Measurements from ENCODE around the gene MBD1.

DNA sequence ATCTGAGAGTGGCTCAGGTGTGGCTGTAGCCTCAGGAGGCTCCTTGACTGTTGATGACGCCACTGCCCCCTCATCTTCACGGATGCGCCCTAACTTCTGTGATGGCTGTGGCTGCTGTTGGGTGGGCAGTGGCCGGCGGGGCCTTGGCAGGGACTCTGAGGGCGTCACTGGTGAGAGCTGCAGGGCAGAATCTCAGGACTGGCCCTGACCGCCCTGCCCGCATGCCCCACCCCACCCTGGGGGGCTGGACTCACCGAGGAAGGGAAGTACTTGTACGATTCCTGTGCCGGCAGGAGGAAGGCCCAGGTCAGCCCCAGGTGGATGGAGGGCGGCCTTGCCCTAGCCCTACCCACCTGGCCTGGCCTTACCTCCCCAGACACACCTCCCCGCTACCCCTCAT lies 3.7 kb upstream of the MBD1 start:
- TF ChIP-seq, protein P1, sequence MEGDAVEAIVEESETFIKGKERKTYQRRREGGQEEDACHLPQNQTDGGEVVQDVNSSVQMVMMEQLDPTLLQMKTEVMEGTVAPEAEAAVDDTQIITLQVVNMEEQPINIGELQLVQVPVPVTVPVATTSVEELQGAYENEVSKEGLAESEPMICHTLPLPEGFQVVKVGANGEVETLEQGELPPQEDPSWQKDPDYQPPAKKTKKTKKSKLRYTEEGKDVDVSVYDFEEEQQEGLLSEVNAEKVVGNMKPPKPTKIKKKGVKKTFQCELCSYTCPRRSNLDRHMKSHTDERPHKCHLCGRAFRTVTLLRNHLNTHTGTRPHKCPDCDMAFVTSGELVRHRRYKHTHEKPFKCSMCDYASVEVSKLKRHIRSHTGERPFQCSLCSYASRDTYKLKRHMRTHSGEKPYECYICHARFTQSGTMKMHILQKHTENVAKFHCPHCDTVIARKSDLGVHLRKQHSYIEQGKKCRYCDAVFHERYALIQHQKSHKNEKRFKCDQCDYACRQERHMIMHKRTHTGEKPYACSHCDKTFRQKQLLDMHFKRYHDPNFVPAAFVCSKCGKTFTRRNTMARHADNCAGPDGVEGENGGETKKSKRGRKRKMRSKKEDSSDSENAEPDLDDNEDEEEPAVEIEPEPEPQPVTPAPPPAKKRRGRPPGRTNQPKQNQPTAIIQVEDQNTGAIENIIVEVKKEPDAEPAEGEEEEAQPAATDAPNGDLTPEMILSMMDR (IDR thresholded peaks at IDR 0.05), result no peak
- TF ChIP-seq POLR2A (IDR thresholded peaks at IDR 0.05), result no peak

All from esophagus squamous epithelium (tissue), 4 donors.